MCF 10A (cell line): ENCODE data around the gene COL23A1. TPM values are rescaled to one million over a fixed set of nuclear protein-coding genes. Genes with fewer than 3 reads are reported as not detected.

Experiments used
- BruUV-seq: library from RNA; stranded (reverse); fragments of 400-500 nt; replicated peaks from 2 replicates; lab custom pipeline; 2021; lab: Mats Ljungman, UMichigan
- CTCF ChIA-PET: fragments of 300-600 bp; sonication (Branson Sonifier 250); formaldehyde crosslinking; extraction: SDS; loops from one replicate; lab custom pipeline; 2021; ENCODE audit warnings: antibody characterized with exemption, inconsistent platforms; lab: Yijun Ruan, JAX
- POLR2A ChIA-PET: fragments of 300-600, 350-650 bp; sonication (Branson Sonifier 250); formaldehyde crosslinking; extraction: SDS; loops from one replicate; lab custom pipeline; 2020; ENCODE audit warnings: antibody characterized with exemption, inconsistent platforms; lab: Yijun Ruan, JAX
- DNase-seq: peaks from one replicate; pipeline ENCODE4 v3.0.0-alpha.2; 2018; ENCODE audit not compliant: unreplicated experiment
- H3K27ac Mint-ChIP-seq: one replicate; pipeline ENCODE4 v1.8.0; 2022; ENCODE audit warnings: mild to moderate bottlenecking, low read depth, mixed read lengths; ENCODE audit not compliant: unreplicated experiment
- H3K27me3 Mint-ChIP-seq: one replicate; pipeline ENCODE4 v1.8.0; 2022; ENCODE audit warnings: mixed read lengths; ENCODE audit not compliant: insufficient read depth, unreplicated experiment
- H3K36me3 Mint-ChIP-seq: one replicate; pipeline ENCODE4 v1.8.0; 2022; ENCODE audit warnings: mild to moderate bottlenecking, moderate library complexity, mixed read lengths; ENCODE audit not compliant: insufficient read depth, unreplicated experiment
- H3K4me1 Mint-ChIP-seq: one replicate; pipeline ENCODE4 v1.8.0; 2022; ENCODE audit warnings: mixed read lengths; ENCODE audit not compliant: insufficient read depth, unreplicated experiment
- H3K4me3 Mint-ChIP-seq: one replicate; pipeline ENCODE4 v1.8.0; 2022; ENCODE audit warnings: mild to moderate bottlenecking, moderate library complexity, mixed read lengths; ENCODE audit not compliant: unreplicated experiment
- H3K9me3 Mint-ChIP-seq: one replicate; pipeline ENCODE4 v1.8.0; 2022; ENCODE audit warnings: mixed read lengths; ENCODE audit not compliant: unreplicated experiment
- CTCF ChIP-seq: fragments of 200-600 bp; IDR thresholded peaks from one replicate; pipeline ENCODE4 v1.8.0; 2022; ENCODE audit warnings: antibody characterized with exemption, mild to moderate bottlenecking; ENCODE audit not compliant: unreplicated experiment
- intact Hi-C: fragments of 100-400 bp; cut with micrococcal nuclease; formaldehyde crosslinking; loops from 2 replicates; pipeline ENCODE4 v1.14.1; 2022
- total RNA-seq: library from RNA; stranded (reverse); gene quantifications from 2 replicates; pipeline ENCODE4 v1.2.3, GENCODE V29; 2022

COL23A1 gene
- total RNA-seq, 1 experiment from 2014 or later: not detected

DNA sequence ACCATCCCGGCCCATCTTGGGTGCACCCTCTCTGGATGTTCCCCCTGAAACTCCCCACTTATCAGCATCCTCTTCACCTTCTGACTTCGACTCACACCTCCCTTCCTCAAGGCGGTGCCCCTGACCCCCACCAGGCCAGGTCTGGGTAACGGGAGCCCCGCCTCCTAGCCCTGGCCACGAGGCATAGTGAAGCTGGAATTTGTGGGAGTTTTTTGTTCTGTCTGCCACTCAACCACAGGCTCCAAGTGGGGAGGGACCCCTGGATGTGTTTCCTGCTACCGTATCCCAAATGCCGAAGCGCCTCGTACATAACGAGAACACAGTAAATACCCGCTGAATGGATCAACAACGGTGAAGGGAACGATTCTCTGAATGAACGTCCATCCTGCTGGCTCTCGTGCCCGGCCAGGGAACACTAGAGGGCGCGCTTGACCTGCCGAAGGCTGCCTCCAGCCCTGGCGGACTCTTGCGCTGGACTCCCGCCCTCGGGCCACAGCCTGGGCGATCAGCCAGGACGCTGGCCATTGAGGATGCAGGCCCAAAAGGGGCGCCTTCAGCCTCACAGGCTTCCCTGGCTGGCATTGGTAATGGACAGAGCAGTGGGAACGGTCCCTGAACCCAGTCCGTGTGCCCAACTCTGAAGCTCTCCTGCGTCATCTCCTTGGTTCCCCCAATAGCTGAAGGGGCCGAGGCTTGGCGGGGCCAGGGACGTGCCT is 310.3 kb downstream of the COL23A1 start:
- POLR2A ChIA-PET: interaction anchor here (0.7 to 1.8 kb wide), 5 partner anchors 30 to 580 kb away, joined by 3 to 6 read pairs (median 4); partner anchors contain the start of genes ZNF354A and ZNF354B
- no peaks in the 10 kb centered on the region for H3K27me3 Mint-ChIP-seq
- peaks cover 12% of the 10 kb centered on the region for H3K9me3 Mint-ChIP-seq
- no peaks in the 10 kb centered on the region for H3K36me3 Mint-ChIP-seq
- no TSS peak for BruUV-seq
- no peak overlapping the region for H3K4me3 Mint-ChIP-seq
- DNase-seq: peak; percentile 87
- no peak overlapping the region for H3K27ac Mint-ChIP-seq
- intact Hi-C loops: loop anchor here (1.0 to 2.0 kb wide), 5 partner anchors 45 to 559 kb away; partner anchors contain the start of gene ZNF354A
- CTCF ChIA-PET: interaction anchor here (0.6 to 15.0 kb wide), 57 partner anchors 9 to 1351 kb away, joined by 3 to 266 read pairs (median 4); partner anchors contain the start of genes COL23A1 and ZNF354A
- peaks cover 30% of the 10 kb centered on the region for H3K4me1 Mint-ChIP-seq
- peak; percentile 99 for TF ChIP-seq CTCF

GRCh38 chr5:178279026-178279722 is 311.0 kb downstream of the COL23A1 start:
- no TSS peak for BruUV-seq
- Mint-ChIP-seq H3K4me1 (peaks cover 32% of the 10 kb centered on the region), H3K36me3 (no peaks in the 10 kb centered on the region), H3K27me3 (no peaks in the 10 kb centered on the region), H3K9me3 (peaks cover 11% of the 10 kb centered on the region), H3K27ac (no peak overlapping the region), H3K4me3 (no peak overlapping the region)
- intact Hi-C loops: no loop called here
- TF ChIP-seq CTCF: no peak
- POLR2A ChIA-PET: interaction anchor here (0.5 to 1.8 kb wide), 9 partner anchors 14 to 580 kb away, joined by 3 to 6 read pairs (median 3); partner anchors contain the start of genes HNRNPAB, ZNF354A and ZNF354B
- peak; percentile 68 for DNase-seq
- CTCF ChIA-PET: interaction anchor here (0.6 to 15.0 kb wide), 45 partner anchors 10 to 1214 kb away, joined by 3 to 266 read pairs (median 4); no protein-coding TSS in a partner anchor

DNA sequence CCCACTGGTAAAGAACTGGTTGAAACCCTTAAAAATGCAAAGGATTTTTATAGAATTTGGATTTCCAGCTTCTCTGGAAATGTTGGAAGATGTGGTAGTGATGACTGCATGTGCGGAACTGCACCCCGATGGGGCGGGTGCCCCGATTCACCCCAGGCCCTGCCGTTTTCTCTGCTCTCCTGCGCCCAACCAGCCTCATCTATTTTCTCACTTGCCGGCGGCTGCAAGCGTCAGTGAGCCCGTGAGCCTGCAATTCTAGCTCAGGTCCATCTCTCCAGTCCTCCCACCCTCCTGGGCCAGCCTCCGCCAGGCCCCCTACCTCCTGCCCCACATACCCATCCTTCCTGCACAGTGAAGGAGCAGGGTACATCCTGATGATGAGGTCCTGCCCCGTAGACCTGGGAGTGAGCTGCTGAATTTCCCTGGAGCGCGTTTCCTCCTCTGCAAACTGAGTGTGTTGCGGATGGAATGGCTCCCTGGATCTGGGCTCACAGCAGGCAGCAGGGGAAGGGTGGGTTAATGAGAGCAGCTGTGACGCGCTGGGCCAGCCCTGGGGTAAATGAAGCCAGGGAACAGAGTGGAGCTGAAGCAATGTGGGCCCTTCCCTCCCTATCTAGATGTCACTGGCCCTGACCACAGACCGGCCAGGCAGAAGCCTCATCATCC is 311.7 kb downstream of the COL23A1 start:
- no TSS peak for BruUV-seq
- CTCF ChIA-PET: interaction anchor here (0.6 to 15.0 kb wide), 29 partner anchors 10 to 1215 kb away, joined by 3 to 266 read pairs (median 4); no protein-coding TSS in a partner anchor
- Mint-ChIP-seq H3K36me3 (no peaks in the 10 kb centered on the region), H3K4me1 (peaks cover 35% of the 10 kb centered on the region), H3K27me3 (no peaks in the 10 kb centered on the region), H3K27ac (no peak overlapping the region), H3K4me3 (no peak overlapping the region), H3K9me3 (peaks cover 4% of the 10 kb centered on the region)
- TF ChIP-seq CTCF: no peak
- intact Hi-C loops: no loop called here
- POLR2A ChIA-PET: interaction anchor here (0.5 to 1.8 kb wide), 10 partner anchors 13 to 581 kb away, joined by 3 to 6 read pairs (median 3); partner anchors contain the start of genes HNRNPAB and ZNF354B
- no peak for DNase-seq
